NCI-H2029 (cell line): Measurements from ENCODE around the gene USP10.
A peak's percentile ranks its signal among the peaks of the same experiment; 100 is the strongest.
"Not testable (repeated sequence)": the region's sequence is repeated elsewhere in the genome, so short reads cannot be mapped to it uniquely, and the experiment has no call there.

Experiments used
- DNase-seq: peaks from one replicate; lab custom pipeline; 2025; lab: John Stamatoyannopoulos, UW

Gene USP10

DNA sequence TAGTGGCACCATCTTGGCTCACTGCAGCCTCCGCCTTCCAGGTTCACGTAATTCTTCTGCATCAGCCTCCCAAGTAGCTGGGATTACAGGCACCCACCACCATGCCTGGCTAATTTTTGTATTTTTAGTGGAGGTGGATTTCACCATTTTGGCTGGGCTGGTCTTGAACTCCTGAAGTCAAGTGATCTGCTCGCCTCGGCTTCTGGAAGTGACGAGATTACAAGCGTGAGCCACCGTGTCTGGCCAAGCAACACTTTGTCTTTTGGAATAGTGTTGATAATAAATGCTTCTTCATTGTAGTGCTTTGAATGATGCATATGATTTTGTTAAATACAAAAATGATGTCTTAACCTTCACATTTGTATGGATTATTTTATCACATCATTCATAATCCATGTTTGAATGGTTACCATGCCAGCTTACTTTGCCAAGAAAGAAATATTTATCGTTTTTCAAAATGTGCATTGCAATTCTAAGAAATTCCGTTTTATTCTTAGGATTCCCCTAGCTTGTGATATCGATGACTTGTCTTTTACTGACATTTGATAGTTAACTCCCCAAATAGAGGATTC lies 29.1 kb downstream of the USP10 start:
- DNase-seq: no peak

DNA sequence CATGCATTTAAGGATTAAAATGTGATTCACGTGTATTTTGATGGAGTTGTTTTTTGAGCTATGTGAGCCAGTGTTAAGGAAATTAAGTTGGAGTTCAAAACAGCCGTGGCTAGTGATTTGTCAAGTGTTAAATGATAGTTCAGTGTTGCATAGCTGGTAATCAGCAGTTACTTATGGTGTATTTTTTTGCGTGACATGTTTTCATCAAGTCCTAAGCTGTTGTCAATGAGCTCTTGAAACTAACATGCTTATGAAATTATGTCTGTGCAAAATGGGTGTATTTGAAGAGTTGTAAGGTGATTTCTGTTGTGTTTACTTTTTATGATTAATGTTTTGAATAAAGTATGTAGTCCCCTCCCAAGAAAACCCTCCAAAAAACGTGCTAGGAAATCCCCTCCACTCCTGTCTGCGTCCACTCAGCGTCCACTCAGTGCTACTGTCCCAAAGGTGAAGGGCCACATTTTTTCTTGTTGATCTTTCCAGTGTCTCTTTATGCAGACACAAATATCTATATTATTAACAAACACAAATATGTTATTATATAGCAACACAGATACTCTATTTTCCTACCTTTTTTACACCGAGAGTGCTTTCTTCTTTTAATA lies 30.0 kb downstream of the USP10 start:
- DNase-seq: no peak

DNA sequence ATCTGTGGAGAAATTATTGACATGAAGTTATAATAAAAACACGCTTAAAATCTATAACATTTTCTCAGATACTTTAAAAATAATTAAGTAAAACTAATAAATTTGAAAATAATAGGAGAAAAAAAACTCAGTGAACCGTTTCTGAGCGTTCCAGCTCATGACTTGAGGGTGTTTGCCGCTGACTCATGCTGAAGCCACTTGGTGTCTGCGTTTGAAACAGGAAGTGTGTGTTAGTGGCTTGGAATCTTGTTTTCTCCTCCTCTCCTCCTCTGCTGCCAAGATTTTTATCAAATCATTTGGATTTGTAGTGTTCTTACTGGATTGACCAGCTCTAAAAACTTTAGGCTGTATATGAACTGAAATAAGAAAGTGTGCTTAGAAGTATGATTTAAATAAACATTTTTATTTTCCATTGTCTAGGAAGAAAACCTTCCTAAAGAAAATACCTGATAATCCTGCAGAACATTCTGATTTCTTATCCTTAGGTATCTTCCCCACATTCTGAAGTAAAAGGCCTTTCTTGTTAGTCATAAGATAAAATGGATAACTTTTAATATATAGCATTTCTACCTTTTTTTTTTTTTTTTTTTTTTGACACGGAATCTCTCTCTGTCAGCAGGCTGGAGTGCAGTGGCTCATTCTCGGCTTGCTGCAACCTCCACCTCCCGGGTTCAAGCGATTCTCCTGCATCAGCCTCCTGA lies 30.8 kb downstream of the USP10 start:
- peak; percentile 17 for DNase-seq

DNA sequence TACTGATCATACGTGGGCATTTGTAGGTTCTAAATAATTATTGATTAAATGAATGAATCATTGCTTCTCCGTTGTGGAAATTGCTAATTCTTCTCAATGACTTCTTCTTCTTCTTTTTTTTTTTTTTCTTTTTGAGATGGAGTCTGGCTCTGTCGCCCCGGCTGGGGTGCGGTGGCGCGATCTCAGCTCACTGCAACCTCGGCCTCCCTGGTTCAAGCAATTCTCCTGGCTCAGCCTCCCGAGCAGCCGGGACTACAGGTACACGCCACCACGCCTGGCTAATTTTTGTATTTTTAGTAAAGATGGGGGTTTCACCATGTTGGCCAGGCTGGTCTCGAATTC lies 32.5 kb downstream of the USP10 start:
- DNase-seq: not testable (repeated sequence)

DNA sequence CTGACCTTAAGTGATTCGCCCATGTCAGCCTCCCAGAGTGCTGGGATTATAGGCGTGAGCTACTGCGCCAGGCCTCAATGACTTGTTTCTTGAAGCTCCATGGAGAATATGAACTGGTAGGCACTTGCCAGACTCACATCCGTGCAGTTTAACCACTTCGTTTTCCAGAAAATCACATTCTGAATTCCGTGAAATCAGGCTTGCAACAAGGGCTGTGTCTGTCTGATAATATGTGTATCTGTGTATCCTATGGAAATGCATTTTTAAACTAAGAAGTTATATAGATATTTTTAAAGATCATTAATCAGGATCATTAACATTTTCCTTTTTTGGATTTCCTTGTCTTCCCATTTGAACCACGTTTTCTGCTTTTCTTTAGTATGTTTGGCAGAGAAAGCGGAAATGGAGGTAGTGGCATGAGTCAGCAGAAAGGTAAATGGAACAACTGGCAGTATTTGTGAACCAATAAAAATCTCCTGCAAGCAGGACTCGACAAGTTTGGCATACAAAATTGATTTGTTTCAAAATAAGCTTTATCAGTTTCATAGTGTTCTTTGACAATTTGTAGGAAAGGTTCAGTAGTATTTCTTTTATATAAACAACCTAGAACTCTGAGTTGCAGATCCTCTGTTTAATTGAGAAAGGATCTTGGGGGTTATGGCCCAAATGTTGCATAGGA lies 33.0 kb downstream of the USP10 start:
- DNase-seq: no peak

DNA sequence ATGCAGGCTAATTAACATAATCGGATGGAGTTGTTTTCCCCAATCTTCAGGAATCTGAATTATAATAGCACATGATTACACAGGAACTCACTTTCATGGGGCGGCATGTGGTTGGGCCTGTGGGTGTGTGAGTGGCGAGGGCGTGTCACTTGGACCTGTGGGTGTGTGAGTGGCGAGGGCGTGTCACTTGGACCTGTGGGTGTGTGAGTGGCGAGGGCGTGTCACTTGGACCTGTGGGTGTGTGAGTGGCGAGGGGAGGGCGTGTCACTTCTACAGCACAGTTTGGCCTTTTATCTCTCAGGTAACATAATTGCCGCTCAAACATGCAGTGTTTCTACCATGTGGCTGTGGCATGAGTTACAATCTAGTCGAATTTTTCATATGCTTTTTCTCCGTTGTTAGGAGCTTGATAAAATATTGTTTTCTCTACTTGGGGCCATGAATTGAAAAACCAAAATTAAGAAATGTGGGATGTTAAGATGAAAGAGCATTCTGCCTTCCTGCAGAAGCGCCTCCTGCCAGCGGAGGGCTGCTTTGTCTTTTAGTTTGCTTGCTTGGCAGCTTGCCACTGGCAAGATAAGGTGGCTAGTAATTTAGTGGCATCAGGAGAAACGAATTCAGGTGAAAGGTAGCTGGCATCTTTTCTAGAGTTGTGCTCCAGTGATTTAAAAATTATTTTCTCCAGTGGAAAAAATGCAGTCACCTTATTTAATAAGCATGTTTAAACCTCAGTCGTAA lies 36.2 kb downstream of the USP10 start:
- DNase-seq: peak; percentile 30

DNA sequence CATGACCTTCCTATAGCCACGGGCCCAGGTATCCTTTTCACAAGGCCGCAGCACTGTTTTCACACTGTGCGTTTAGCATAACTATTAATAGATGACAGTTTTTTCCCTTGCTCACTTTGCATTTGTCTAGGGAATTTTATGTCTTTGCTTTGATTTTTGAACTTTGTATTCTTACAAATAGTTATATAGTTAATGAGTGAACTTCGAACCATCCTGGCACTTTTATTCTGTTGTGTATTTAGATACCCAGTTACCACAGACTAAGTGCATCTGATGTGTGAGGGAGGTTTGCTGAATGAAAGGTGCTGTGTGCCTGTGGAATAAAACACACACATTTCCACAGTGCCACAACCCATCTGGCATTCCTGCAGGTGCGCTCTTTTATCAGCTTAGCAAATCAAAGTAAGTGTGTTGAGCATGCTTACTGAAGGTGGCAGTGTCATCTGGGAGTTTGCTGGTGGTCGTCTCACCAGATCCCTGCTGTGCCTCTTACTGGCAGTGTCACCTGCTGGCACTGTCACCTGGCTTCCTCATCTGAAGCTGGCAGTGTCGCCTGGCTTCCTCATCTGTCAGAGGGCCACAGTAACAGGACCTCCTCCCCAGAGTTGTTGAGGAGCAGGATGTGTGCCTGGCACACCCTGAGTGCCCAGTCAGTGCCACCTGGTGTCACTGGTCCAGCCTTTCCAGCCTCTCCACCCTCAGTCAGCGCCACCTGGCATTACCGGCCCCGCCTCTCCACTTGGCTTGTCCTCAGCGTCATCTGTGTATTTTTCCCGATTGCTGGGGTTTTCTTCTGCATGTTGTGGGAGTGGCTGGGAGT lies 37.6 kb downstream of the USP10 start:
- peak; percentile 85 for DNase-seq

DNA sequence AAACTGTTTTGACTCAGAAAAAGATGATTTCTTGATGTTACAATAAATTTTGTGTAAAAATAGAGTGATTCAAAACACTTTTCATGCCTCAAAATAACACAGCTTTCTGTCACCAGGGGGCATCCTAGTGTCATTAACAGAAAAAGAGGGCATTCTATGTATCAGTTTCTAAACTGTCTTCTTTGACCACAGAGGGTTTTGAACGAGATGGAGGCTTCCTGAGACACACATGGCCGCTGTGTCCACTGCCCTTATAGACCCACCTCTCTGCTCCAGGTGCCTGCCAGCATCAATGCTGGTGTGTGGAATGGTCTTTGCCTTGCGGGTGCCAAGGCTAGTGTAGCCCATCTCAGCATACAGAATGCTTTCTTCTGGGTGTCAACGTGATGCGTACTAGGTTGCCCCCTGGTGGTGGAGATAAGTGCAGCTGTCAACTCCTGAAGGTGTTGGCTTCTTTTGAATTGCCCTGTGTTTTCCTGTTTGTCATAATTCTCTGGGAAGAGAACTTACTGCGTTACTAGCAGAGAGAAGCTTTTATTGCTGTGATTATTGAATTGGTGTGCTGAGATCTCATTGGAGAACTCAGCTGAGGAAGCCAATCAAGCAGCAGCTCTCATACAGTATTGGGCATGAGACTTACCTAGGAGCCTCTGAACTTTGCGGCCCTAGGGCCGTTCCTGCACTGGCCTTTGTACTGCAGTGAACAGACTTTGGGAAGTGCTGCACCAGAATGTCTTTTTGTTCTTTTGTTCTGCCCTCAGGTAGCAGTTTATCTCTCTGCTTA lies 38.6 kb downstream of the USP10 start:
- peak; percentile 62 for DNase-seq

DNA sequence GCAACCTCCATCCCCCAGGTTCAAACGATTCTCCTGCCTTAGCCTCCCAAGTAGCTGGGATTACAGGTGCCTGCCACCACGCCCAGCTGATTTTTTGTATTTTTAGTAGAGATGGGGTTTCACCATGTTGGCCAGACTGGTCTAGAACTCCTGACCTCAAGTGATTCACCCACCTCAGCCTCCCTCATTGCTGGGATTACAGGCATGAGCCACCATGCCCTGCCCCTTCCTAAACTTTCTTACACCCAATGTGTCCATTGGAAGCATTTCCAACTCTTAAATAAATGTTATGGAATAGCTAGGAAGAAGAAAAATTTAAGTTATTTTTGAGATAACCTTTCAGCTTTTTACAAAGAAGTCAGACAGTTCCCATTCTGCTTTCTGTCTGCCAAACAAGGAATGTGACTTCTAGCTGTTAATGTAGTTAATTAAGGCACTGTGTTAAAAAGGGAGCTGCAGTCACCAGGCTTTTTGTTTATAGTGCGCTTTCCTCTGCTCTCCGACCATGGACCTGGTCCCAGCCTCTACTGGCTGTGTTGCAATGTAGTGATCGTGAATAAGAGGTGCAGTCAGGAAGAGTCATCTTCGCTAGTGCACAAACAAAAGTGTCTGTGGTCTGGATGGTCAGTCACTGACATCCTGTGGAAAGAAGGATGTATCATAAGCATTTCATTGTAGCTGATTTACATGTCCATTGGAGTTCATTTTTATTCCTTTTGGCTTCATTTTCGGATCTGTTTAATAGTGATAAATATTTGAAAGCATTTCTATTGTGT lies 39.7 kb downstream of the USP10 start:
- DNase-seq: no peak

DNA sequence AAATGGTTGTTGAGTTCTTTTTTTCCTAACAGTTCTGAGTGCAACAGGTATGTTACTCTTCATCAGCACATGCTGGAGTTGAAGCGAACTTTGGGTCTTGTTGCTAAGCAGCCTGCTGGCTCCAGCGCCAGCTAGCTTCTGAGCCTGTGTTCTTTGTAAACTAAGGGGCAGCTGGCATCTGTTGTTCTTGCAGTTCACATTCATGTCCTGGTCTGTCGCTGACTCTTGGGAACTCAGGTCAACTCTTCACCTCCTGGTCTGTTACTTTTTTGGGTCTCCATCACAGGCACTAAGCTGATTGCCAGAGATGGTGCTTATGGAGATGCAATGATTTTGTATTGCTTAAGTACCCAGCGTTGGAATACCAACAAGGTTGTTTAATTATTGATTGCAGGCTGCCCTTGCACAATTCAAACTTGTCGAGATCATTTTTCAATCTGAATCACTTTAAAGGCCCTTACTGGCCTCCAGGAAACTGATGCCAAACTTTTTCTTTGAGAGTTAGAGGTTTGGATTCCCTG lies 40.9 kb downstream of the USP10 start:
- no peak for DNase-seq

DNA sequence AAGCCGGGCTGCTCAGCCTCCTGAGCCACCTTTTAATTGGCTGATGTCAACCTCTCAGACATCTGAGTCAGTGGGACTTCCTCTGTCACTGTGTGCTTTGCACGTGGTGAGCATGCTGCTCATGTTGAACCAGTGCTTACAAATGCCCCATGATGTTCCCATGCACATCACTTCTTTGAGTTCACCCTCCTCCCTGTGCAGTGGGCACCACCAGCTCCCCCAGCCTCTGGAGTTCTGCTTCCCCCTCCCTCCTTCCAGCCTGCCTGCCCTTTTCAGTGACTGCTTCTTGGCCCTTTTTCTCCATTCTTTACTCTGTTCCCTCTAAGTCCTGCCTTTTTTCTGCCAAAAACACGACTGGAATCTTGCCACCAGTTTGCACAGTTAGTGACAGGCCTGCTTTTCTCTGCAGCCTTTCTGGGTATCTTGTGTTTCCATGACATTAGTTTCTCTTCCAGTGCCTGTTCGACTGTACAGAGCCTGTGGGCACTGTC lies 41.6 kb downstream of the USP10 start:
- no peak for DNase-seq

DNA sequence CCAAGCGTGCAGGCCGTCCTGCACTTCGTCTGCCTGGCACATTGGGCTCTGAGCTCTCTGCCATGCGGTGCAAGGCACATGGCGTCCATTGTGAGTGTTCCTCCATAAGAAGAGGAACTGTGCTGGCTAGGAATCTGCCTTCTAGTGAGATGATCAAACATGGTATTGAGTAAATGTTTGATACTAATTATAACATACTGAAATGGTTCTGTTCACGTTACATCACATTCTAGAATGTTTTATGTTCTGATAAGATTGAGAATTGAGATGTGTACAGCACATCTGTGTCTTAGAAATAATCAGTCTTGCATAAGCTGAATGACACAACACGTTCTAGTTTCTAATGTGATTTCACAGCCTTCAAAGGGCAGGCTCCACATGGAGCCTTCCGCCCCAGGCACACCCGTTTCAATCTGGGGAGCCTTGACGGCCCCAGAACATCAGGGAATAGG lies 42.9 kb downstream of the USP10 start:
- no peak for DNase-seq

DNA sequence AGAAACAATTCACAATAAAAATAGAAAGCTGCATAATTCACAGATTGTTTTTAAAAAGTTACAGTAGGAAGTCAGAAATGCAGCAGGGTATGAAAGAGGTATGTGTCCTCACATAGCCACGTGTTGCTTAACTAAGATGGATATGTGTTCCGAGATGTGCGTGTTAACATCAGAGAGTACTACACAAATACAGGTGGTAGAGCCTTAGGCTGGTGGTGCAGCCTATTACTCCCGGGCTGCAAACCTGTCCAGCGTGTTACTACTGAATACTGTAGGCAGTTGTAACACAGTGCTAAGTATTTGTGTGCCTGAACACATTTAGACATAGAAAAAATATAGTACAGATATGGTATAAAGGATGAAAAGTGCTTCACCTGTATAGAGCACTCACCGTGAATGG lies 46.4 kb downstream of the USP10 start:
- no peak for DNase-seq

DNA sequence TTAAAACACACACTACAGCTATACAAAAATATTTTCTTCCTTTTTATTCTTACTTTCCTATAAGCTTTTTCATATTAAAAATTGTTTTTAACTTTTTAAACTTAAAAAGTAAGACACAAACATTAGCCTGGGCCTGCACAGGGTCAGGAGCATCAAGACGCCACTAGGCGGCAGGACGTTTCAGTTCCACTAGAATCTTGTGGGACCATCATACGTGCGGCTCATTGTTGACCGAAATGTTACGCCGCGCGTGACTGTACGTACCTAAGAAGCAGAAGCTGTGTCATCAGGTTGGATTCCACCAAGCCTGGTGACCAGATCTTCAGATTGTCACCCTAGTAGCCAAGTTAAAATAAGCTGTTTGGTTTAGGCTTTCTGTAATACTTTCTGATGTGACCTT lies 47.1 kb downstream of the USP10 start:
- DNase-seq: no peak

DNA sequence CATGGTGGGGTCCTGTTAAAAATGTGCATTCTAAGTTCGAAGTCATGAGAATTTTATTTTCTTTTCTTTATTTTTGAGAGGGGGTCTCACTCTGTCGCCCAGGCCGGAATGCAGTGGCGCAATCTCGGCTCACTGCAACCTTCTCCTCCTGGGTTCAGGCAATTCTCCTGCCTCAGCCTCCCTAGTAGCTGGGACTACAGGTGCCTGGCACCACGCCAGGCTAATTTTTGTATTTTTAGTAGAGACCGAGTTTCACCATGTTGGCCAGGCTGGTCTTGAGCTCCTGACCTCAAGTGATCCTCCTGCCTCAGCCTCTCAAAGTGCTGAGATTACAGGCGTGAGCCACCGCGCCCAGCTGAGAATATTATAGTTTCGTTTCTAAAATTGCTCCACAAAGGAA lies 48.4 kb downstream of the USP10 start:
- DNase-seq: not testable (repeated sequence)

DNA sequence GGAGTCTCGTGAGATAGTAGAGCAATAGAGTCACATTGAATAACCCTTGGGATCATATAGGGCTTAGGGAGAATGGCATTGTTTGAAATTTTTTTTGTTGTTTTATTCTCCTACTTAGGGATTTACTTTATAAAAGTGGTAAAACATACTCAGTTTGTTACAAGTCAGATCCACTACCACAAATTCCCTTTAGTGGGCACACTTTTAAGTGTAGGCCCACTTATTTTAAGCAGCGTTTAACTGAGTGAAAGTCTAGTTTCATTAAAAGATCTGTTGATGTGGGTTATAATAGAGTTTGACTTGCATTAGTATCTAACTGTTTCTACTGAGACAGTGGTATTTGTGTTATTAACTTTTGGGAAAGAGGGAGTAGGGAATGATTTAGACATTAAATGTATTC lies 49.3 kb downstream of the USP10 start:
- DNase-seq: no peak

DNA sequence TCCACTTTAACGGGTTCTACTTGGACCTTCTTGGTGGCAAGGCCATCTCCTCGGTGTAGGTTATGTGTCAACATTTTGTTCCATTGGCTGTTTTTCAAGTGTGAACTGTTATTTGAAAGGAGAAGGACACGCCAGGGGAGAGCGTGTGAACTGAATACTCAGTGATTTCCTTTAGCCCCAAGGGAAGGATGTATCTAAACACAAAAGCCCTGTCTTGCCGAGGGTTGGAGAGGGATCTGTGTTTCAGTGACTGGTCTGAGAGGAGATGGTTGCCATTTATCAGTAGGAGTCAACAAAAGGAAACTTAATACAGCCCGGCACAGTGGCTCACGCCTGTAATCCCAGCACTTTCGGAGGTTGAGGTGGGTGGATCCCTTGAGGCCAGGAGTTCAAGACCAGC lies 50.0 kb downstream of the USP10 start:
- no peak for DNase-seq

DNA sequence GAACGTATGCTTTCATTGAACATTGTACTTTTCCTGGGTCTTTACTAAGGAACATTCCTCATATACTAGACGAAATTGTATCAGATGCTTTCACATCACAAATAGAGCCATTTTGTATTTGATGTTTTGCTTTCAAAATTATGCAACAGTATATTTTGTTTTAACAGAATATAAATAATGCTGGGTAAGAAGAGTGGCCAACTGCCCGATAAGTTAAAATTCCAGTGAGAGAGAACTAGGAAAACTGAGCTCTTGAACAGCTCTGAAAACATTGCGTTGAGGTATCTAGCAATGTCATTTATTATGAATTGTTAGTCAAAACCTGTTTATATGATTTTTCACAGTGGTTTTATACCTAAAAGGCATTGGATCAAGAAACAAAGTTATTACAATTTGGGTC lies 50.8 kb downstream of the USP10 start:
- no peak for DNase-seq

DNA sequence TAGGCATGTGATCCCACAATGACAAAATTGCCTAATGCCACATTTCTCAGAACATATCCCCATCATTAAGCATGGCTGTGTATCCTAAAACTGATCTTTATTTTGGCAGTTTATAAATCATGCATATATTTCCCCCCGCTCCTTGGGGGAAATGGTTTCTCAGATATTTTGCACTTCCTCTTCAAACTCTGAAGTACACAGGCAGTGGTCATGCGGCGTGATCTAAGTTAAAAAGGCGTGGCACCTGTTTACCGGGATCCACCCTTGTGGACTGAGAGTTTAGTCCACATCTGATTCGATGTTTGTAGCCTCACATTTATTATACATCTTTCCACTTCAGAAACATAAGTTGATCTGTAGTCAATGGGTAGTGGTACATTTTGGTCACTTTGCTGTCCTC lies 51.4 kb downstream of the USP10 start:
- no peak for DNase-seq

DNA sequence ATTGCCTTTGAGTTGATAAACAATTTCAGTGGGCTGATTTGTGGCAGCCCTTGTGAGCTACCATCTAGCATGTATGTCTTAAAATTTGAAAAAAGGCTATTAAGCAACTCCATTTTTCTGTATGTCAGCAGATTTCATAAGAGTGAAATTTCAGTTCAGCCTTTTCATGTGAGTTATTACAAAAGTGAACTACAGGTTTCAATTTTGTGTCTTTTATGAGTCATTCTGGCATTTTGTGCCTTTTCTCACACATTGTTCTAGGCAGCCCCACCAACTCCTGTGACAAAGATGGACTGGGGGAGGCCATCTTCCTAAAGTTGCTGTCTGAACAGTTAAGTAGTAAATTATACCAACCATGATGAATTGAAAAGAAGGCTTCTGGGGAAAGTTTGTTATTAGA lies 52.1 kb downstream of the USP10 start:
- DNase-seq: no peak
